ENCODE results near the gene MLYCD. TPM values are rescaled to one million over a fixed set of nuclear protein-coding genes. Genes with fewer than 3 reads are reported as not detected.

The MLYCD gene
- total RNA-seq, 1 donor from 2014 or later = 2.8 TPM

DNA sequence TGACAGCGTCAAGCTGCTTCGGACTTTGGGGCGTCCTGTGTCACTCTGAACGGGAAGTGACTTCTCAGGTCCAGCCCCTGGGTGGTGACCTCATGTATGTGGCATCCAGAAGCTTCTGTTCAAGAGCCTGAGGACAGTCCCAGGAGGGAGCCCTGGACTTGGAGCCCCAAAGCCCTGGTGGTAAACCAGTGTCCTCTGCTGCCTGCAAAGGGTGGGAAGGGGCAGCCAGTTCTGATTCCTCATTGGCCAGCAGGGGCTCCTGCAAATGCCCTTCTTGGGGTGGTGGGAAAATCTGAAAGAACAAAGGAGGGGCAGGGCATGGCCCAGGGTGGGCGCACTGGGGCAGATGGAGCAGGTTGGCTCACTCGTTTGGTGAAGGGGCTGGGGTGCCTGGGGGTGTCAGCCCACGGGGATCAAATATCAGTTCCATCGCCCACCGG, 55.7 kb downstream of the MLYCD start:
- Histone ChIP-seq H3K36me3 (ENCODE audit: insufficient read depth, low read length) (no peaks in the 10 kb centered on the region), H3K27ac (ENCODE audit: low read depth, low read length) (no peak overlapping the region), H3K79me2 (ENCODE audit: insufficient read depth, low read length) (peaks cover 3% of the 10 kb centered on the region), H3K4me2 (ENCODE audit: low read length) (peak overlapping the region; percentile 89), H3K27me3 (ENCODE audit: insufficient read depth, low read length) (no peaks in the 10 kb centered on the region), H3K9ac (ENCODE audit: low read length) (no peak overlapping the region), H4K20me1 (ENCODE audit: insufficient read depth, low read length) (peaks cover 29% of the 10 kb centered on the region), H3K9me3 (ENCODE audit: insufficient read depth, low read depth, low read length) (no peaks in the 10 kb centered on the region), H3K4me1 (ENCODE audit: insufficient read depth, low read length) (peaks cover 22% of the 10 kb centered on the region), H3K4me3 (ENCODE audit: insufficient read depth, low read depth, low read length) (no peak overlapping the region), H2AFZ (ENCODE audit: low read depth, low read length) (no peak overlapping the region)
- H3K36me3 Mint-ChIP-seq (ENCODE audit: low read depth, unreplicated experiment) = no peaks in the 10 kb centered on the region
- H3K4me3 Mint-ChIP-seq (ENCODE audit: unreplicated experiment) = no peak overlapping the region
- peaks cover 6% of the 10 kb centered on the region for H3K27me3 Mint-ChIP-seq (ENCODE audit: low read depth, unreplicated experiment)
- peak overlapping the region; percentile 47 for H3K27ac Mint-ChIP-seq (ENCODE audit: unreplicated experiment)
- no peaks in the 10 kb centered on the region for H3K9me3 Mint-ChIP-seq (ENCODE audit: unreplicated experiment)
- FAIRE-seq (no peak), DNase-seq (ENCODE audit: low read depth) (peak; percentile 41)
- TF ChIP-seq EZH2 (IDR thresholded peaks at IDR 0.05; ENCODE audit: insufficient read depth, low read length) = no peak
- TF ChIP-seq, protein P1, sequence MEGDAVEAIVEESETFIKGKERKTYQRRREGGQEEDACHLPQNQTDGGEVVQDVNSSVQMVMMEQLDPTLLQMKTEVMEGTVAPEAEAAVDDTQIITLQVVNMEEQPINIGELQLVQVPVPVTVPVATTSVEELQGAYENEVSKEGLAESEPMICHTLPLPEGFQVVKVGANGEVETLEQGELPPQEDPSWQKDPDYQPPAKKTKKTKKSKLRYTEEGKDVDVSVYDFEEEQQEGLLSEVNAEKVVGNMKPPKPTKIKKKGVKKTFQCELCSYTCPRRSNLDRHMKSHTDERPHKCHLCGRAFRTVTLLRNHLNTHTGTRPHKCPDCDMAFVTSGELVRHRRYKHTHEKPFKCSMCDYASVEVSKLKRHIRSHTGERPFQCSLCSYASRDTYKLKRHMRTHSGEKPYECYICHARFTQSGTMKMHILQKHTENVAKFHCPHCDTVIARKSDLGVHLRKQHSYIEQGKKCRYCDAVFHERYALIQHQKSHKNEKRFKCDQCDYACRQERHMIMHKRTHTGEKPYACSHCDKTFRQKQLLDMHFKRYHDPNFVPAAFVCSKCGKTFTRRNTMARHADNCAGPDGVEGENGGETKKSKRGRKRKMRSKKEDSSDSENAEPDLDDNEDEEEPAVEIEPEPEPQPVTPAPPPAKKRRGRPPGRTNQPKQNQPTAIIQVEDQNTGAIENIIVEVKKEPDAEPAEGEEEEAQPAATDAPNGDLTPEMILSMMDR (IDR thresholded peaks at IDR 0.05; ENCODE audit: insufficient read depth, low read depth, low read length) = no peak
- H3K4me1 Mint-ChIP-seq (ENCODE audit: low read depth, unreplicated experiment) = peaks cover 9% of the 10 kb centered on the region

- Mint-ChIP-seq H3K27me3 (ENCODE audit: low read depth, unreplicated experiment) (peaks cover 6% of the 10 kb centered on the region), H3K36me3 (ENCODE audit: low read depth, unreplicated experiment) (no peaks in the 10 kb centered on the region), H3K4me3 (ENCODE audit: unreplicated experiment) (no peak overlapping the region), H3K27ac (ENCODE audit: unreplicated experiment) (no peak overlapping the region), H3K4me1 (ENCODE audit: low read depth, unreplicated experiment) (peaks cover 9% of the 10 kb centered on the region), H3K9me3 (ENCODE audit: unreplicated experiment) (no peaks in the 10 kb centered on the region)
- H3K9me3 ChIP-seq (ENCODE audit: insufficient read depth, low read depth, low read length) = no peaks in the 10 kb centered on the region
- no peaks in the 10 kb centered on the region for H3K36me3 ChIP-seq (ENCODE audit: insufficient read depth, low read length)
- H2AFZ ChIP-seq (ENCODE audit: low read depth, low read length) = no peak overlapping the region
- H3K4me2 ChIP-seq (ENCODE audit: low read length) = no peak overlapping the region
- H3K4me3 ChIP-seq (ENCODE audit: insufficient read depth, low read depth, low read length) = no peak overlapping the region
- no peaks in the 10 kb centered on the region for H3K27me3 ChIP-seq (ENCODE audit: insufficient read depth, low read length)
- H4K20me1 ChIP-seq (ENCODE audit: insufficient read depth, low read length) = peaks cover 29% of the 10 kb centered on the region
- TF ChIP-seq, protein P1 (IDR thresholded peaks at IDR 0.05; ENCODE audit: insufficient read depth, low read depth, low read length) = no peak
- no peak for TF ChIP-seq EZH2 (IDR thresholded peaks at IDR 0.05; ENCODE audit: insufficient read depth, low read length)
- H3K27ac ChIP-seq (ENCODE audit: low read depth, low read length) = no peak overlapping the region
- DNase-seq (ENCODE audit: low read depth) (peak; percentile 36), FAIRE-seq (no peak)
- no peak overlapping the region for H3K9ac ChIP-seq (ENCODE audit: low read length)
- H3K4me1 ChIP-seq (ENCODE audit: insufficient read depth, low read length) = peaks cover 22% of the 10 kb centered on the region
- H3K79me2 ChIP-seq (ENCODE audit: insufficient read depth, low read length) = peaks cover 3% of the 10 kb centered on the region
Observed at GRCh38 chr16:83955218-83956130, 56.6 kb downstream of the MLYCD start.

Measured in astrocyte (in vitro differentiated cells and primary cell).